HG02571 (cell line): ENCODE measurements around the gene UBE2G1.
"Not testable (repeated sequence)": the region's sequence is repeated elsewhere in the genome, so short reads cannot be mapped to it uniquely, and the experiment has no call there.

Source experiments
- ATAC-seq: cut with Tn5 transposase; IDR thresholded peaks from one replicate; pipeline ENCODE4 v1.9.1; 2021; ENCODE audit warnings: mild to moderate bottlenecking, moderate library complexity; ENCODE audit not compliant: unreplicated experiment

The UBE2G1 gene

GRCh38 chr17:4375796-4376440 lies 9.4 kb upstream of the UBE2G1 start:
- ATAC-seq, result peak; percentile 5

- ATAC-seq, result peak; percentile 58
These were observed 8.7 kb upstream of the UBE2G1 start for GRCh38 chr17:4375039-4375748.

- ATAC-seq, result no peak
These were observed 3.2 kb upstream of the UBE2G1 start for GRCh38 chr17:4369557-4370230.

GRCh38 chr17:4368341-4368740 lies 1.9 kb upstream of the UBE2G1 start:
- ATAC-seq, result no peak

- ATAC-seq, result not testable (repeated sequence)
These were observed 702 bp upstream of the UBE2G1 start for GRCh38 chr17:4367177-4367576.

- peak; percentile 23 for ATAC-seq
These were observed 698 bp downstream of the UBE2G1 start for GRCh38 chr17:4365628-4366326.

GRCh38 chr17:4365103-4365627 lies 1.3 kb downstream of the UBE2G1 start:
- ATAC-seq, result peak; percentile 45

- ATAC-seq, result no peak
These were observed 1.8 kb downstream of the UBE2G1 start for GRCh38 chr17:4364622-4365041.

GRCh38 chr17:4362141-4362540 lies 4.3 kb downstream of the UBE2G1 start:
- ATAC-seq, result no peak

GRCh38 chr17:4358154-4358553 lies 8.3 kb downstream of the UBE2G1 start:
- no peak for ATAC-seq

GRCh38 chr17:4357671-4358070 lies 8.8 kb downstream of the UBE2G1 start:
- ATAC-seq, result no peak

- no peak for ATAC-seq
These were observed 9.3 kb downstream of the UBE2G1 start for GRCh38 chr17:4357030-4357628.

- ATAC-seq, result no peak
These were observed 11.5 kb downstream of the UBE2G1 start for GRCh38 chr17:4354862-4355514.

- ATAC-seq, result no peak
These were observed 12.3 kb downstream of the UBE2G1 start for GRCh38 chr17:4354206-4354605.

- ATAC-seq, result not testable (repeated sequence)
These were observed 16.3 kb downstream of the UBE2G1 start for GRCh38 chr17:4350214-4350613.

GRCh38 chr17:4345581-4346252 lies 20.8 kb downstream of the UBE2G1 start:
- no peak for ATAC-seq

- no peak for ATAC-seq
These were observed 21.5 kb downstream of the UBE2G1 start for GRCh38 chr17:4344926-4345325.

GRCh38 chr17:4342535-4342934 lies 23.9 kb downstream of the UBE2G1 start:
- ATAC-seq, result no peak

- ATAC-seq, result no peak
These were observed 24.9 kb downstream of the UBE2G1 start for GRCh38 chr17:4341616-4341977.
